Uterus (tissue), 4 donors: Measurements from ENCODE around the gene SDC3. TPM values are rescaled to one million over a fixed set of nuclear protein-coding genes. Genes with fewer than 3 reads are reported as not detected.
"Not testable (repeated sequence)": the region's sequence is repeated elsewhere in the genome, so short reads cannot be mapped to it uniquely, and the experiment has no call there.

Source experiments
- DNase-seq, 2 donors: peaks; one replicate each; pipeline ENCODE4 v3.0.0-alpha.2; 2019 to 2020
- H3K27ac ChIP-seq, 2 donors: fragments of 200-600 bp; sonication (generic); 1 replicate in 1 of 2; 2 replicates in 1 of 2; pipeline ENCODE4 v1.5.1; 2016 to 2018
- H3K27me3 ChIP-seq, 2 donors: fragments of 200-600 bp; sonication (generic); one replicate each; pipeline ENCODE4 v1.5.1; 2018 to 2019; ENCODE audit warnings: control low read depth in 1 of 2
- H3K36me3 ChIP-seq, 2 donors: fragments of 200-600 bp; sonication (generic); one replicate each; pipeline ENCODE4 v1.5.1; 2019; ENCODE audit warnings: control low read depth in 1 of 2
- H3K4me1 ChIP-seq, 2 donors: fragments of 200-600 bp; sonication (generic); one replicate each; pipeline ENCODE4 v1.5.1; 2018 to 2019; ENCODE audit warnings: control low read depth in 1 of 2
- H3K4me3 ChIP-seq, 2 donors: fragments of 200-600 bp; sonication (generic); 1 replicate in 1 of 2; 2 replicates in 1 of 2; pipeline ENCODE4 v1.5.1; 2018 to 2019; ENCODE audit warnings: mild to moderate bottlenecking in 1 of 2
- H3K9me3 ChIP-seq, 2 donors: fragments of 200-600 bp; sonication (generic); one replicate each; pipeline ENCODE4 v1.5.1; 2019; ENCODE audit warnings: control low read depth in 1 of 2
- POLR2A ChIP-seq, 2 donors: fragments of 450-650 bp; IDR thresholded peaks; one replicate each; pipeline ENCODE4 v1.6.1; 2016; ENCODE audit warnings: antibody characterized with exemption in 2 of 2, mild to moderate bottlenecking in 1 of 2, moderate library complexity in 1 of 2
- intact Hi-C: fragments of 100-400 bp; cut with DNase I; formaldehyde crosslinking; loops from one replicate; pipeline ENCODE4 v1.15.1; 2023; ENCODE audit warnings: low total_unique reads
- total RNA-seq, 4 donors: library from RNA; depleted of rRNA in 3 of 4; stranded (reverse); fragments of >200 nt in 3 of 4; gene quantifications; one replicate each; pipeline versions ENCODE4 v1.1.0 to v1.2.4, GENCODE V29; 2014 to 2023
- TF ChIP-seq, protein P1 (sequence below), 4 experiments: fragments of 200-600 bp in 2 of 4; fragments of 450-650 bp in 2 of 4; sonication (generic) in 2 of 4; IDR thresholded peaks; one replicate each; pipeline ENCODE4 v1.5.1; 2016 to 2019; ENCODE audit warnings: antibody characterized with exemption in 4 of 4, mild to moderate bottlenecking in 2 of 4, moderate library complexity in 1 of 4
- donor health status: DM: yes; HTN: yes; CAD: no.

SDC3 gene
- total RNA-seq, 4 donors from 2014 or later, result 12.4 to 38.3 (median 30.5) TPM

DNA sequence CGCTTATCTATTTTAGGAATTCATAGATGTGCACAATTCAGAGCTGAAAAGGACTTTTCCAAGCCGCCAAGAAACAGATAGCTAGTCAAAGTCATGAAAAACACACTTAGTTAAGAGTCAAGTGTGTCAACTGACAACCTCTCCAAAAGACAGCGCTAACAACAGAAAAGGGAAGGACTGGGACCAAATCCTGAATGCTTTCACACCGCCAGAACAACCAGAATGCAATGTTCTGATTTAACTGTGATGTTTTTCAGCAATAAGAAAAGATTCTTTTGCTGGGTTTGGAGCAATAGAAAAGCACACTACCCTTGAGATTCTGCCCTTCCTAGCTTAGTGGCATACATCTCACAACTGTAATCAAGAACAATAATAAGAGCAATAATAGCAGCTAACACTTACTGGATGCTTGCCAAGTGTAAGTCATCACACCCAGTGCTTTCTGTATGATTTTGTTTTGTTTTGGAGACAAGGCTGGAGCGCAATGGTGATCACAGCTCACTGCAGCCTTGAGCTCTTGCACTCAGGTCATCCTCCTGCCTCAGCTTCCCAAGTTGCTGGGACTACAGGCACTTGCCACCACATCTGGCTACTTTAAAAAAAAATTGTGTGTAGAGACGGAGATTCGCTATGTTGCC, 33.9 kb upstream of the SDC3 start:
- Histone ChIP-seq H3K4me3 (no peak overlapping the region), H3K36me3 (no peaks in the 10 kb centered on the region), H3K9me3 (no peaks in the 10 kb centered on the region), H3K27ac (no peak overlapping the region), H3K4me1 (no peaks in the 10 kb centered on the region), H3K27me3 (no peaks in the 10 kb centered on the region)
- intact Hi-C loops, result no loop called here
- TF ChIP-seq POLR2A (IDR thresholded peaks at IDR 0.05), result no peak
- TF ChIP-seq, protein P1, sequence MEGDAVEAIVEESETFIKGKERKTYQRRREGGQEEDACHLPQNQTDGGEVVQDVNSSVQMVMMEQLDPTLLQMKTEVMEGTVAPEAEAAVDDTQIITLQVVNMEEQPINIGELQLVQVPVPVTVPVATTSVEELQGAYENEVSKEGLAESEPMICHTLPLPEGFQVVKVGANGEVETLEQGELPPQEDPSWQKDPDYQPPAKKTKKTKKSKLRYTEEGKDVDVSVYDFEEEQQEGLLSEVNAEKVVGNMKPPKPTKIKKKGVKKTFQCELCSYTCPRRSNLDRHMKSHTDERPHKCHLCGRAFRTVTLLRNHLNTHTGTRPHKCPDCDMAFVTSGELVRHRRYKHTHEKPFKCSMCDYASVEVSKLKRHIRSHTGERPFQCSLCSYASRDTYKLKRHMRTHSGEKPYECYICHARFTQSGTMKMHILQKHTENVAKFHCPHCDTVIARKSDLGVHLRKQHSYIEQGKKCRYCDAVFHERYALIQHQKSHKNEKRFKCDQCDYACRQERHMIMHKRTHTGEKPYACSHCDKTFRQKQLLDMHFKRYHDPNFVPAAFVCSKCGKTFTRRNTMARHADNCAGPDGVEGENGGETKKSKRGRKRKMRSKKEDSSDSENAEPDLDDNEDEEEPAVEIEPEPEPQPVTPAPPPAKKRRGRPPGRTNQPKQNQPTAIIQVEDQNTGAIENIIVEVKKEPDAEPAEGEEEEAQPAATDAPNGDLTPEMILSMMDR (IDR thresholded peaks at IDR 0.05), result no peak
- no peak for DNase-seq

DNA sequence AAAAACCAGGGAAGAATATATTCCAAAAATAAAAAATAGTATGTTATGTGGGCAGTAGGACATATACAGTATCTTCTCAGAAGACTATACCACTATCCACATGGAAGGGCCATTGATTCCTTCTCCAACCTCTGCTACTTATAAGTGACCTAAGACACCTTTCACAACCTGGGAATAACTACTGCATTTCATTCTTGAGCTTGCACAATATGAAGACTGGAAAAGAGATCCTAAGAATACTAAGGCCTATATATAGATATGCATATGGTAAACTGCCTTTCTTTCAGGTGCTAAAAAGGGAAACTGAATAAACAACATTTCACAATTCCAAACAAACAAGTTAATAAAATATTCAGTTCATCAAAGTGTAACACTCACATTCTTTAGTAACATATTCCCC, 32.0 kb upstream of the SDC3 start:
- intact Hi-C loops, result no loop called here
- no peaks in the 10 kb centered on the region for H3K36me3 ChIP-seq
- H3K4me3 ChIP-seq, result no peak overlapping the region
- no peaks in the 10 kb centered on the region for H3K9me3 ChIP-seq
- no peaks in the 10 kb centered on the region for H3K27me3 ChIP-seq
- no peak for DNase-seq
- TF ChIP-seq POLR2A (IDR thresholded peaks at IDR 0.05), result no peak
- TF ChIP-seq, protein P1 (IDR thresholded peaks at IDR 0.05), result no peak
- no peaks in the 10 kb centered on the region for H3K4me1 ChIP-seq
- H3K27ac ChIP-seq, result no peak overlapping the region

DNA sequence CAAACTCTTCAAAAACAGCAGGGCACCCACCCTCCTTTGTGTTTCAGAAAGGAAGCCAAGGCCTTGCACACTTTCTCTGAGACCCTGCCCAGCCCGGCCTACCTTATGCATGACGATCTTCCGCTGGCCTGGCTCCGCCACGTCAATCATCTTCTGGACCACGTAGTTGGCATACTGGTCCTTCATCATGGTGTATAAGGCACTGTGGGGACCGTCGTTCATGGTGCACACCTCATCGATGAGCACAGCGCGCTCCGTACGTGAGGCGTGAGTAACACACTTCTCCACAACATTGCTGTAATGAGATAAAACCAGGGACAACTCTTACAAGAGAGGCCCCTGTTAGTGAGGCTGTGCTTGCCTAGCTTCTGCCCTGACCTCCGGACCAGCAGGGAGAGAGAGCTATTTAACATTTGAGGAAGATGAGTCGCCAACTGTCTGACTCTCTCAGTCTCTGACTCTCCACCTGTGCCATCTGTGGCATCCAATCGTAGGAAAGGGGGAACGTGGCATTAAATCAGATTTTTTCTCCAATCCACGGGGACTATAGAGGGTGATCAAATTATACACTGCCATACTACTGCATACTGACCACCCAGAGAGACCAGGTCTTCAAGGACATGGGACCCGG, 28.1 kb upstream of the SDC3 start:
- no peaks in the 10 kb centered on the region for H3K36me3 ChIP-seq
- TF ChIP-seq POLR2A (IDR thresholded peaks at IDR 0.05), result no peak
- TF ChIP-seq, protein P1 (IDR thresholded peaks at IDR 0.05), result no peak
- no peak overlapping the region for H3K27ac ChIP-seq
- DNase-seq, result no peak
- H3K27me3 ChIP-seq, result no peaks in the 10 kb centered on the region
- H3K4me3 ChIP-seq, result no peak overlapping the region
- intact Hi-C loops, result no loop called here
- no peaks in the 10 kb centered on the region for H3K9me3 ChIP-seq
- no peaks in the 10 kb centered on the region for H3K4me1 ChIP-seq

DNA sequence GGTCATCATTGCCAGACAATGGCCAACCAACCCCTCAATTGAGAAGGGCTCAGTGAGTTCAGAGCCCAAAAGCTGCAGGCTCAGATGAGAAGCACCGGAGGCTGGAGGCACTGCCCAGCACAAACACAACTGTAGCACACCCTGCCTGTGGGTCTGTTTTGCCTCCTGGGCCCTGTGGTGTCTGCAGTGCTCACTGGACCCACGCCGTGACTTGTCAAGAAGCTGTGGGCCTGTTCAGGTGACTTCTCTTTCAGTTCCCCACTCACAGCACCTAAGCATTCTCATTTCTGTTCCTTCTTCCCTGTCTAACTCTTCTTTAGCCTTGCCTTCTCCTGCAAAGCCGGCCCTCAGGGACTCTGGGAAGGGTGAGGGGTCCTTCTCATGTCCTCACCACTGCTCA, 27.2 kb upstream of the SDC3 start:
- H3K9me3 ChIP-seq, H3K36me3 ChIP-seq, H3K4me3 ChIP-seq, H3K4me1 ChIP-seq, DNase-seq, intact Hi-C loops, H3K27me3 ChIP-seq, H3K27ac ChIP-seq: not testable (repeated sequence)

DNA sequence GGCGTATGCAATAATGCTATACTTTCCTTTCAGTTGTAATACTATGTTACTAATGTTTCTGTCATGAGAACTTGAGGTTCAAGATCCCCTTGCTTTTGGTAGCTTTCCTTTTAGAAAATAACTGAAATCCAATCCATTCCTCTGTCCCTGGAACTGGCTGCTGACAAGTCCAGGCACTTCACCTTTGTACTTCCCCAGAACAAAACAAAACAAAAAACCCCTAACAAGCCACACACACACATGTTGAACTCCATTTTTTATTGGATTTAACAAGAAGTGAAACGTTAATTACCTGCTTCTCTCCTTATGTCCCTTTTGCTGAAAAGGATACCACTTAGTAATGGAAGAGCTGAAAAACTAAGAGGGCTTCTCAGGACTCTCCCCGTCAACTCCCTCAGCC, 26.1 kb upstream of the SDC3 start:
- Histone ChIP-seq H3K27me3 (no peaks in the 10 kb centered on the region), H3K27ac (no peak overlapping the region), H3K36me3 (no peaks in the 10 kb centered on the region), H3K4me1 (no peaks in the 10 kb centered on the region), H3K4me3 (no peak overlapping the region), H3K9me3 (no peaks in the 10 kb centered on the region)
- TF ChIP-seq, protein P1 (IDR thresholded peaks at IDR 0.05), result no peak
- TF ChIP-seq POLR2A (IDR thresholded peaks at IDR 0.05), result no peak
- no peak for DNase-seq
- intact Hi-C loops, result no loop called here
